ENCODE results near the gene IMPACT. TPM values are rescaled to one million over a fixed set of nuclear protein-coding genes. Genes with fewer than 3 reads are reported as not detected.
A peak's percentile ranks its signal among the peaks of the same experiment; 100 is the strongest.

IMPACT gene
- total RNA-seq, 2 experiments from 2014 or later = 8.4 to 10.6 TPM

DNA sequence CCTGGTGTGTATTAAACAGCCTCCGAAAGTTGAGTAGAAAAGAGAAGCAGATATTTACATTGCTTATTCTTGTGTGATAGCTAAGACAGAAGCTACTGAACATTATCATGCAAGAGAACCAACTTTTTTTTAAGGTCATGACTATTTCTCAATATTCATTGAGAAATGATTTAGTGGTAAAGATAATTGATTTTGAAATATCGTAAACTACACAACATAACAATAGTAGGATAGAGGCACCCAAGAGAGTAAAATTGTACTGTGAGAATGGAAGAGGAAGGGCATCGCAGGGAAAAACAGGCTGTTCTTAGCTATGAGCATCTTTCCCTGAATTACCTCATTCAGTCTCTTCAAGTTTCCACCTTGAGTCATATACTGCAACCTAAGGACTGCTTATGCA lies 59.2 kb downstream of the IMPACT start:
- no peak overlapping the region for H3K4me3 Mint-ChIP-seq
- intact Hi-C loops (cut with DNase I, micrococcal nuclease) = loop anchor here in 1 of 2 experiments (2.0 to 5.0 kb wide), 2 partner anchors 241 to 308 kb away; no protein-coding TSS in a partner anchor
- H3K27me3 Mint-ChIP-seq = peaks cover 4% of the 10 kb centered on the region
- H3K36me3 Mint-ChIP-seq (ENCODE audit: low read depth) = no peaks in the 10 kb centered on the region
- DNase-seq (no peak), ATAC-seq (ENCODE audit: poor library complexity) (no peak)
- no peaks in the 10 kb centered on the region for H3K9me3 ChIP-seq (ENCODE audit: control insufficient read depth in 1 of 2, insufficient read depth in 1 of 2, low read length in 2 of 2)
- no peak overlapping the region for H3K27ac ChIP-seq (ENCODE audit: low read depth in 1 of 2, low read length in 2 of 2)
- POLR2A ChIA-PET = no interaction called here
- no peak overlapping the region for H3K27ac Mint-ChIP-seq
- no peak overlapping the region for H3K4me3 ChIP-seq (ENCODE audit: low read length)
- no peaks in the 10 kb centered on the region for H3K9me3 Mint-ChIP-seq
- H3K4me1 Mint-ChIP-seq (ENCODE audit: low read depth) = peaks cover 4% of the 10 kb centered on the region
- CTCF ChIA-PET = interaction anchor here (1.1 kb wide), 1 partner anchor 28 kb away, joined by 3 read pairs; no protein-coding TSS in a partner anchor
- H3K4me1 ChIP-seq (ENCODE audit: insufficient read depth, low read length) = peaks cover 5% of the 10 kb centered on the region
- peaks cover 0 to 2% of the 10 kb centered on the region in 2 experiments for H3K27me3 ChIP-seq (ENCODE audit: control insufficient read depth in 1 of 2, insufficient read depth in 2 of 2, low read length in 2 of 2)
- TF ChIP-seq, protein P1, sequence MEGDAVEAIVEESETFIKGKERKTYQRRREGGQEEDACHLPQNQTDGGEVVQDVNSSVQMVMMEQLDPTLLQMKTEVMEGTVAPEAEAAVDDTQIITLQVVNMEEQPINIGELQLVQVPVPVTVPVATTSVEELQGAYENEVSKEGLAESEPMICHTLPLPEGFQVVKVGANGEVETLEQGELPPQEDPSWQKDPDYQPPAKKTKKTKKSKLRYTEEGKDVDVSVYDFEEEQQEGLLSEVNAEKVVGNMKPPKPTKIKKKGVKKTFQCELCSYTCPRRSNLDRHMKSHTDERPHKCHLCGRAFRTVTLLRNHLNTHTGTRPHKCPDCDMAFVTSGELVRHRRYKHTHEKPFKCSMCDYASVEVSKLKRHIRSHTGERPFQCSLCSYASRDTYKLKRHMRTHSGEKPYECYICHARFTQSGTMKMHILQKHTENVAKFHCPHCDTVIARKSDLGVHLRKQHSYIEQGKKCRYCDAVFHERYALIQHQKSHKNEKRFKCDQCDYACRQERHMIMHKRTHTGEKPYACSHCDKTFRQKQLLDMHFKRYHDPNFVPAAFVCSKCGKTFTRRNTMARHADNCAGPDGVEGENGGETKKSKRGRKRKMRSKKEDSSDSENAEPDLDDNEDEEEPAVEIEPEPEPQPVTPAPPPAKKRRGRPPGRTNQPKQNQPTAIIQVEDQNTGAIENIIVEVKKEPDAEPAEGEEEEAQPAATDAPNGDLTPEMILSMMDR (IDR thresholded peaks at IDR 0.05) = no peak
- no peaks in the 10 kb centered on the region for H3K36me3 ChIP-seq (ENCODE audit: insufficient read depth, low read length)

DNA sequence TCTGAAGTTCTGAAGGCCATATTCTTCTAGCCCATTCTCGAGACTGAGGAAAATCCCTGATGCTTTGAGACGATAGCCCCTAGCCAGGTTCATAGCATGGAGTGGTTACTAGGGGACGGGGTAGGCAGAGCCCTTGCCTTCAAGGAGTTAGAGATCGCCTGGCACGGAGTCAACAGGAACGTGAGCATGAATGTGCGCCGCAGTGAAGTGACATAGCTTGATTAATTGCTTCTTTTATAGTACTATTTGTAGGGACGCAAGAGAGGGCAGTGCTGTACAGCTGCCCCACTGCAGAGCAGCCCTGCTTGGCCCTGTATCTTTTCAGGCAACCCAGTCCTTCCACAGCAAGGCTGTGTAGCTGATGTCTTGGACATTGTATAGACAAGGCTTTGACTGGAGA lies 60.2 kb downstream of the IMPACT start:
- H3K9me3 Mint-ChIP-seq = no peaks in the 10 kb centered on the region
- ChIA-PET CTCF (no interaction called here), POLR2A (no interaction called here)
- TF ChIP-seq, protein P1 (IDR thresholded peaks at IDR 0.05) = no peak
- Histone ChIP-seq H3K4me3 (ENCODE audit: low read length) (no peak overlapping the region), H3K9me3 (ENCODE audit: control insufficient read depth in 1 of 2, insufficient read depth in 1 of 2, low read length in 2 of 2) (no peaks in the 10 kb centered on the region), H3K27me3 (ENCODE audit: control insufficient read depth in 1 of 2, insufficient read depth in 2 of 2, low read length in 2 of 2) (peaks cover 0 to 2% of the 10 kb centered on the region in 2 experiments), H3K4me1 (ENCODE audit: insufficient read depth, low read length) (peaks cover 5% of the 10 kb centered on the region), H3K36me3 (ENCODE audit: insufficient read depth, low read length) (no peaks in the 10 kb centered on the region), H3K27ac (ENCODE audit: low read depth in 1 of 2, low read length in 2 of 2) (no peak overlapping the region)
- DNase-seq (no peak), ATAC-seq (ENCODE audit: poor library complexity) (no peak)
- H3K27ac Mint-ChIP-seq = no peak overlapping the region
- H3K4me3 Mint-ChIP-seq = no peak overlapping the region
- H3K27me3 Mint-ChIP-seq = peaks cover 4% of the 10 kb centered on the region
- peaks cover 4% of the 10 kb centered on the region for H3K4me1 Mint-ChIP-seq (ENCODE audit: low read depth)
- H3K36me3 Mint-ChIP-seq (ENCODE audit: low read depth) = no peaks in the 10 kb centered on the region
- intact Hi-C loops (cut with DNase I, micrococcal nuclease) = loop anchor here in 1 of 2 experiments (2.0 to 5.0 kb wide), 2 partner anchors 240 to 309 kb away; no protein-coding TSS in a partner anchor

DNA sequence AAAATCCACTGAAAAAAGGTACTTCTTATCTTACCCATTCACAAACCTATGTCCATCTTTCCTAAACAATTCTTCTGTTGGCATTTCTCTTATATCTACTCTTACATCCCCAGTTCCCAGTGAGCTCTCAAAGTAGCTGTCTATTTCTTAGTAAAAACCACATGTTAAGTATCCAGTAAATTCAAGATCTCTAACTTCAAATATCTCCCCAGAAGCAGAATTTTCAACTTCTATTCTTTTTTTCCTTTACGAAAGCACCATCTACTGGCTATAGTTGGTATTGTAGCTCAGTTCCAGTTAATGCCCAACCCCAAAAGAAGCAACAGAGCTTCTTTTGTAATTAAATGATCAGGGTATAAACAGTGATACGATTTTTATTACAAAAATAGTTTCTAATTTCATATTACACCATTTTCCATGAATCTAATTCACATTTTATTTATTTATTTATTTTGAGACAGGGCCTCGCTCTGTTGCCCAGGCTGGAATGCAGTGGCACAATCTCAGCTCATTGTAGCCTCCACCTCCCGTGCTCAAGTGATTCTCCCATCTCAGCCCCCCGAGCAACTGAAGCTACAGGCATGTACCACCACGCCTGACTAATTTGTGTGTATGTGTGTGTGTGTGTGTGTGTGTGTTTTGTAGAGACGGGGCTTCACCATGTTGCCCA lies 62.5 kb downstream of the IMPACT start:
- TF ChIP-seq, protein P1 (IDR thresholded peaks at IDR 0.05) = peak; percentile 90
- no peaks in the 10 kb centered on the region for H3K36me3 ChIP-seq (ENCODE audit: insufficient read depth, low read length)
- H3K9me3 Mint-ChIP-seq = no peaks in the 10 kb centered on the region
- POLR2A ChIA-PET = interaction anchor here (0.6 to 1.2 kb wide), 2 partner anchors 11 to 129 kb away, joined by 3 read pairs; no protein-coding TSS in a partner anchor
- ATAC-seq (ENCODE audit: poor library complexity) = no peak
- peak in 3 of 14 experiments; percentile 45 to 62 (median 49) for DNase-seq
- no peaks in the 10 kb centered on the region for H3K36me3 Mint-ChIP-seq (ENCODE audit: low read depth)
- no peak overlapping the region for H3K27ac Mint-ChIP-seq
- H3K27me3 Mint-ChIP-seq = peaks cover 11% of the 10 kb centered on the region
- H3K27ac ChIP-seq (ENCODE audit: low read depth in 1 of 2, low read length in 2 of 2) = no peak overlapping the region
- no peak overlapping the region for H3K4me3 Mint-ChIP-seq
- CTCF ChIA-PET = interaction anchor here (1.2 to 3.2 kb wide), 3 partner anchors 53 to 238 kb away, joined by 4 to 12 read pairs (median 6); no protein-coding TSS in a partner anchor
- intact Hi-C loops (cut with DNase I, micrococcal nuclease) = loop anchor here (1.0 to 5.0 kb wide), 4 partner anchors 130 to 312 kb away; no protein-coding TSS in a partner anchor
- H3K4me1 ChIP-seq (ENCODE audit: insufficient read depth, low read length) = peaks cover 11% of the 10 kb centered on the region
- H3K4me3 ChIP-seq (ENCODE audit: low read length) = no peak overlapping the region
- no peaks in the 10 kb centered on the region for H3K9me3 ChIP-seq (ENCODE audit: control insufficient read depth in 1 of 2, insufficient read depth in 1 of 2, low read length in 2 of 2)
- H3K27me3 ChIP-seq (ENCODE audit: control insufficient read depth in 1 of 2, insufficient read depth in 2 of 2, low read length in 2 of 2) = peaks cover 0 to 2% of the 10 kb centered on the region in 2 experiments
- peaks cover 4% of the 10 kb centered on the region for H3K4me1 Mint-ChIP-seq (ENCODE audit: low read depth)
